HL-60 (cell line): ENCODE measurements around the gene SUN1.

Source experiments
- CTCF ChIP-seq: IDR thresholded peaks from one replicate; pipeline ENCODE4 v1.5.1; 2011; ENCODE audit warnings: low read length, control low read depth, inconsistent platforms; ENCODE audit not compliant: insufficient read depth
- POLR2AphosphoS5 ChIP-seq: IDR thresholded peaks from 2 replicates; pipeline ENCODE4 v1.6.1; 2012; ENCODE audit warnings: low read depth
- REST ChIP-seq: IDR thresholded peaks from 2 replicates; pipeline ENCODE4 v1.6.1; 2012; ENCODE audit warnings: low read depth; ENCODE audit not compliant: insufficient replicate concordance
- SPI1 ChIP-seq: IDR thresholded peaks from 2 replicates; pipeline ENCODE4 v1.6.1; 2012; ENCODE audit warnings: low read depth, mild to moderate bottlenecking, borderline replicate concordance

- TF ChIP-seq REST (no peak), SPI1 (no peak), CTCF (no peak), POLR2AphosphoS5 (no peak)
Measured at GRCh38 chr7:861222-861621, 28.9 kb downstream of the SUN1 start.
